Measurements from ENCODE around the gene CENPP. TPM values are rescaled to one million over a fixed set of nuclear protein-coding genes. Genes with fewer than 3 reads are reported as not detected.

Gene CENPP
- total RNA-seq, 1 experiment from 2014 or later, result 14.3 TPM

GRCh38 chr9:92518199-92518598 is 192.4 kb downstream of the CENPP start (continued):
- TF ChIP-seq JUN (CRISPR knock-in tag; IDR thresholded peaks at IDR 0.05) (no peak), ZNF317 (CRISPR knock-in tag; IDR thresholded peaks at IDR 0.05; ENCODE audit: borderline replicate concordance, low read depth) (no peak), USF2 (CRISPR knock-in tag; IDR thresholded peaks at IDR 0.05) (no peak), KAT7 (CRISPR knock-in tag; IDR thresholded peaks at IDR 0.05; ENCODE audit: borderline replicate concordance) (no peak), AR (CRISPR knock-in tag; IDR thresholded peaks at IDR 0.05) (no peak)

- Mint-ChIP-seq H3K9me3 (peaks cover 12% of the 10 kb centered on the region), H3K4me1 (peaks cover 15% of the 10 kb centered on the region), H3K27me3 (ENCODE audit: low read depth) (no peaks in the 10 kb centered on the region), H3K36me3 (no peaks in the 10 kb centered on the region), H3K27ac (no peak overlapping the region), H3K4me3 (no peak overlapping the region)
- ChIA-PET POLR2A (no interaction called here), CTCF (no interaction called here)
- ATAC-seq (no peak), DNase-seq (ENCODE audit: low spot score) (no peak)
- TF ChIP-seq FOXK1 (CRISPR knock-in tag; IDR thresholded peaks at IDR 0.05), result no peak
- no peak for TF ChIP-seq ZNF396 (CRISPR knock-in tag; IDR thresholded peaks at IDR 0.05; ENCODE audit: borderline replicate concordance)
- no peak for TF ChIP-seq ATF1 (CRISPR knock-in tag; IDR thresholded peaks at IDR 0.05)
- TF ChIP-seq MYBL2 (CRISPR knock-in tag; IDR thresholded peaks at IDR 0.05), result no peak
- TF ChIP-seq SOX15 (CRISPR knock-in tag; IDR thresholded peaks at IDR 0.05), result no peak
- no peak for TF ChIP-seq CREB1 (CRISPR knock-in tag; IDR thresholded peaks at IDR 0.05)
- no peak for TF ChIP-seq ZNF232 (CRISPR knock-in tag; IDR thresholded peaks at IDR 0.05)
- no peak for TF ChIP-seq ESRRA (CRISPR knock-in tag; IDR thresholded peaks at IDR 0.05; ENCODE audit: borderline replicate concordance)
- TF ChIP-seq SMAD4 (CRISPR knock-in tag; IDR thresholded peaks at IDR 0.05), result no peak
- no peak for TF ChIP-seq NFATC4 (CRISPR knock-in tag; IDR thresholded peaks at IDR 0.05)
- TF ChIP-seq TEAD1 (CRISPR knock-in tag; IDR thresholded peaks at IDR 0.05), result no peak
- TF ChIP-seq TEAD4 (CRISPR knock-in tag; IDR thresholded peaks at IDR 0.05), result no peak
- no peak for TF ChIP-seq ZBTB43 (CRISPR knock-in tag; IDR thresholded peaks at IDR 0.05)
- no peak for TF ChIP-seq MXD4 (CRISPR knock-in tag; IDR thresholded peaks at IDR 0.05; ENCODE audit: borderline replicate concordance)
- TF ChIP-seq HMGXB4 (CRISPR knock-in tag; IDR thresholded peaks at IDR 0.05), result no peak
- no peak for TF ChIP-seq CDX4 (CRISPR knock-in tag; IDR thresholded peaks at IDR 0.05; ENCODE audit: borderline replicate concordance)
- TF ChIP-seq E2F1 (CRISPR knock-in tag; IDR thresholded peaks at IDR 0.05), result no peak
- no peak for TF ChIP-seq IRF1 (CRISPR knock-in tag; IDR thresholded peaks at IDR 0.05)
- no peak for TF ChIP-seq GRHL2 (CRISPR knock-in tag; IDR thresholded peaks at IDR 0.05; ENCODE audit: insufficient replicate concordance, severe bottlenecking)
- TF ChIP-seq ZNF138 (CRISPR knock-in tag; conservative IDR thresholded peaks at IDR 0.05), result no peak
Measured at GRCh38 chr9:92520837-92521236, 195.1 kb downstream of the CENPP start.
